CD4-positive, CD25-positive, alpha-beta regulatory T cell (primary cell): ENCODE data around the gene KCNMB3. TPM values are rescaled to one million over a fixed set of nuclear protein-coding genes. Genes with fewer than 3 reads are reported as not detected.
A peak's percentile ranks its signal among the peaks of the same experiment; 100 is the strongest.

Source experiments
- ATAC-seq, 2 donors: fragments of 150-1000 bp; cut with Tn5 transposase; one replicate each; pipeline ENCODE4 v1.10.0; 2021; ENCODE audit warnings: low read depth in 2 of 2, moderate number of reproducible peaks in 2 of 2, moderate library complexity in 1 of 2
- DNase-seq, 3 donors: peaks; one replicate each; pipeline versions ENCODE4 v3.0.0 to v3.0.0-alpha.2; 2012 to 2022; ENCODE audit warnings: mixed read lengths in 1 of 3
- H3K27ac ChIP-seq: one replicate; pipeline ENCODE4 v1.7.0; 2013; ENCODE audit warnings: mild to moderate bottlenecking, low read length; ENCODE audit not compliant: insufficient read depth, poor library complexity, severe bottlenecking
- H3K27me3 ChIP-seq: one replicate; pipeline ENCODE4 v1.7.0; 2013; ENCODE audit warnings: low read length; ENCODE audit not compliant: control insufficient read depth, insufficient read depth
- H3K36me3 ChIP-seq: one replicate; pipeline ENCODE4 v1.7.0; 2013; ENCODE audit warnings: mild to moderate bottlenecking, low read length, moderate library complexity; ENCODE audit not compliant: control insufficient read depth, insufficient read depth
- H3K4me1 ChIP-seq: 2 replicates; pipeline ENCODE4 v1.7.0; 2013; ENCODE audit warnings: mild to moderate bottlenecking, low read length; ENCODE audit not compliant: insufficient read depth, control insufficient read depth, poor library complexity, severe bottlenecking
- H3K4me3 ChIP-seq: one replicate; pipeline ENCODE4 v1.7.0; 2013; ENCODE audit warnings: low read depth, mild to moderate bottlenecking, low read length, moderate library complexity
- H3K9me3 ChIP-seq, 2 experiments: 1 replicate in 1 of 2; 2 replicates in 1 of 2; pipeline ENCODE4 v1.7.0; 2013; ENCODE audit warnings: low read length in 2 of 2, mild to moderate bottlenecking in 1 of 2, moderate library complexity in 1 of 2; ENCODE audit not compliant: control insufficient read depth in 2 of 2
- H3K27ac Mint-ChIP-seq, 3 donors: one replicate each; pipeline ENCODE4 v1.8.0; 2020 to 2022; ENCODE audit warnings: mild to moderate bottlenecking in 3 of 3, mixed read lengths in 3 of 3, moderate library complexity in 2 of 3
- H3K27me3 Mint-ChIP-seq: one replicate; pipeline ENCODE4 v1.8.0; 2022; ENCODE audit warnings: mild to moderate bottlenecking, mixed read lengths
- H3K36me3 Mint-ChIP-seq: one replicate; pipeline ENCODE4 v1.8.0; 2020; ENCODE audit warnings: mixed read lengths
- H3K4me1 Mint-ChIP-seq, 4 donors: one replicate each; pipeline ENCODE4 v1.8.0; 2020 to 2022; ENCODE audit warnings: mixed read lengths in 4 of 4, mild to moderate bottlenecking in 1 of 4
- H3K4me3 Mint-ChIP-seq, 4 donors: one replicate each; pipeline ENCODE4 v1.8.0; 2020 to 2022; ENCODE audit warnings: mild to moderate bottlenecking in 4 of 4, mixed read lengths in 4 of 4, moderate library complexity in 3 of 4
- H3K9me3 Mint-ChIP-seq, 7 donors: one replicate each; pipeline ENCODE4 v1.8.0; 2020 to 2022; ENCODE audit warnings: mixed read lengths in 7 of 7, mild to moderate bottlenecking in 3 of 7, moderate library complexity in 2 of 7
- polyA plus RNA-seq, 4 donors: library from polyadenylated mRNA; unstranded; fragments of 300-500 nt; fragmentation: Illumina TruSeq; gene quantifications; one replicate each; pipeline ENCODE4 v1.2.3, GENCODE V29; 2021
- total RNA-seq: library from RNA; stranded (reverse); gene quantifications from one replicate; pipeline ENCODE4 v1.2.3, GENCODE V29; 2022

KCNMB3 gene
- total and polyA plus RNA-seq, 5 donors from 2014 or later, result 0.22 to 1.0 (median 0.88) TPM

DNA sequence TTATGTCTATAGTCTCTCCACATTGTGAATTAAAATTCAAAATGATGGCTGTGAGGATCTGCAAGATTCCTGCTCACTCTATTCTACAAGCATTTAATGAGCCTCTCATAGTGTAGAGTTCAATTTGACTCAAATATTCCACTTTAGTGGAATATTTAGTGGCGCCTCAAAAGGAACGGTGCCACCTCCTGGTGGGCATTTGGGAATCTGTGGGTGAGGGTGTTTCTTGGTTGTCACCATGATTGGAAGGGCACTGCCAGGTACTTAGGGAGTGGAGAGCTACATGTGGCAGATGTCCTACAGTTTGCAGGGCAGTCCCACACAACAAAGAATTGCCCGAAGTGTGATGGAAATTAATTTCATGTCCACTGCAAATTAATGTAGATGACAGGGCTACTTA lies 21.5 kb upstream of the KCNMB3 start:
- Histone ChIP-seq H3K36me3 (no peaks in the 10 kb centered on the region), H3K27me3 (peaks cover 7% of the 10 kb centered on the region), H3K9me3 (no peaks in the 10 kb centered on the region), H3K4me3 (no peak overlapping the region), H3K27ac (no peak overlapping the region), H3K4me1 (no peaks in the 10 kb centered on the region)
- ATAC-seq (no peak), DNase-seq (no peak)
- Mint-ChIP-seq H3K9me3 (peaks cover 0 to 2% (median 0%) of the 10 kb centered on the region in 7 donors), H3K4me1 (peaks cover 0 to 2% (median 0%) of the 10 kb centered on the region in 4 donors), H3K36me3 (no peaks in the 10 kb centered on the region), H3K27ac (peak overlapping the region in 1 of 3 donors; percentile 29), H3K27me3 (peaks cover 41% of the 10 kb centered on the region), H3K4me3 (no peak overlapping the region)

DNA sequence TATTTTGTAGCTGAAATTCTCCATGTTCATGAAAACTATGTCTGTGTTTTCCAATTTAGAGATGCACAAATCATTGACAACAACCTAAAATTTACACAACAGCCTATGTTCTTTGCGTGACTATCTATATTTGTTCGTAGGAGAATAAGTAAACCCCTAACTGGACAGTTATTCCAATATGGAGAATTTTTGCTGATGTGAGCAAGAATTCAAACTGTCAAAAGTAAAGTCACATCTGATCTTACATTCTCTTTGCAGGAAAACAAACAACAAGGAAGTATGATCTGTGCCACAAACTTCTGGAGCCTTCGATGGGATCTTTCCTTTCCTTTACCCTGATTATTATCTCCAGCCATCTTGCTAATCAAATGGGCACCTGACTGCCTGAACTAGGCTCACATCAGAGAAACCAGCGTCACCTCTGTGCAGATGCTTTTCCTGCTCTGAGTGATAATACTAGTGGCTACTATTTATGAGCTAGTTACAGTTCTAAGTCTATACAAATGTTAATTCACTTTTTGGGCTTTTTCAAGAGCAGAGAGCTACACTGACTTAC lies 18.3 kb upstream of the KCNMB3 start:
- Mint-ChIP-seq H3K4me1 (peaks cover 0 to 2% (median 0%) of the 10 kb centered on the region in 4 donors), H3K36me3 (no peaks in the 10 kb centered on the region), H3K27ac (no peak overlapping the region), H3K4me3 (no peak overlapping the region), H3K9me3 (no peaks in the 10 kb centered on the region), H3K27me3 (peaks cover 40% of the 10 kb centered on the region)
- Histone ChIP-seq H3K27me3 (peaks cover 4% of the 10 kb centered on the region), H3K36me3 (no peaks in the 10 kb centered on the region), H3K4me3 (no peak overlapping the region), H3K9me3 (no peaks in the 10 kb centered on the region), H3K27ac (no peak overlapping the region), H3K4me1 (no peaks in the 10 kb centered on the region)
- ATAC-seq (no peak), DNase-seq (no peak)

DNA sequence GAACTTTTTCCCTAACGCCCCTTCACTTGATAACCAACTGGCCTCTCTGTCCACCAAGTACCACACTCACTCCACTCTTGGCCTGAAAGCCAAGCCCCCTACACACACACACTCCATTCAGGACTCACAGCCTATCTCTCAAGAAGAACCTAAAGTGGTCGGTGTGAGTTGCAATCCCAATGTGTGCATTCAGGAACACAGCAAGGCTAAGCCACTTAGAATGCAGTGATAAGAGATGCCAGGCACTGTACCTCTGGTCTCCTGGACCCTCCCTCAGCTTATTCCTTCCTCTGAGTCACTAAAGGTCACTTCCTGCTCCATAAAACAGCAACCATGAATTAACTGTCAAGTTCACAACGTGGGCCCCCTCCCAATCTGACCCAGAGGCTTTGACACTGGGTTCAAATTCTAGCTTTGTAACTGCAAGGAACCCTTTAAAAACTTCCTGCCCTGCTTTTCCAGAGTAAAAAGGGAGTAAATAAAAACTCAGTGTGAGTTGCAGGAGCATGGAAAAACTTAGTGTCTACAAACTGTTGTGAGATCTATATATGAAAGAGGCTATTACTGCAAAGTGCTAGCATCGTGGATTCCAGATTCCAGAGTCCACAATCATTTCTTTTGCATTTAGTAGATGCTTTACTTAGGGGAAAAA lies 17.6 kb upstream of the KCNMB3 start:
- H3K4me3 Mint-ChIP-seq, result no peak overlapping the region
- H3K4me1 Mint-ChIP-seq, result peaks cover 0 to 2% (median 0%) of the 10 kb centered on the region in 4 donors
- H3K9me3 Mint-ChIP-seq, result peaks cover 0 to 1% (median 0%) of the 10 kb centered on the region in 7 donors
- no peaks in the 10 kb centered on the region for H3K36me3 ChIP-seq
- H3K4me1 ChIP-seq, result no peaks in the 10 kb centered on the region
- no peak overlapping the region for H3K4me3 ChIP-seq
- DNase-seq (no peak), ATAC-seq (no peak)
- H3K27me3 Mint-ChIP-seq, result peaks cover 40% of the 10 kb centered on the region
- no peak overlapping the region for H3K27ac Mint-ChIP-seq
- H3K9me3 ChIP-seq, result no peaks in the 10 kb centered on the region
- peaks cover 4% of the 10 kb centered on the region for H3K27me3 ChIP-seq
- no peak overlapping the region for H3K27ac ChIP-seq
- H3K36me3 Mint-ChIP-seq, result no peaks in the 10 kb centered on the region

DNA sequence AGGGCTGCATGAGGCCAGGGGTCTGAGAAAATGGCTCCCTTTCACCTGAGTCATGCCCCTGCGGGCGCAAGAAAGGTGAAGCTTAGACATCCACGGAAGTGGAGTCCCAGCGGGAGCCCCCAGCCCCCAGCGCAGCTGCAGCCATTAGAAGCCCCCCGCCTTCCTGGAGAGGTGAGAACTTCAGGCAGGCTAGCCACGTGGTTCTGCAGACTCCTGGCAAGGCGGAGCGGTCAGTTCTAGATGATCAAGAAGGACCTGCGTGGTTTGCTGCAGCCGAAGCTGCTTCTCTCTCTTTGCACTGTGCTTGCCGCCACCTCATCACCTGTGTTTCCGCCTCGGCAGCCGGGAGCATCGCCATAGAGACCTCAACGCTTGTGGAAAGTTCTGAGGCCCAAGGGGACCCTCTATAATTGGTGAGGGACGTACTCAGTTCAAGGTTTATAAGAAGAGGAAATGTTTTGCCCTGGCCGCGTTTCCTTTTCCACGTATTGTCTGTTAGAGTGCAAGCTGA lies 15.8 kb upstream of the KCNMB3 start:
- DNase-seq (no peak), ATAC-seq (no peak)
- H3K4me3 Mint-ChIP-seq, result no peak overlapping the region
- Histone ChIP-seq H3K27ac (no peak overlapping the region), H3K36me3 (no peaks in the 10 kb centered on the region), H3K27me3 (peaks cover 4% of the 10 kb centered on the region), H3K4me1 (peaks cover 5% of the 10 kb centered on the region), H3K9me3 (no peaks in the 10 kb centered on the region), H3K4me3 (no peak overlapping the region)
- peaks cover 0 to 1% (median 0%) of the 10 kb centered on the region in 7 donors for H3K9me3 Mint-ChIP-seq
- no peaks in the 10 kb centered on the region for H3K36me3 Mint-ChIP-seq
- peaks cover 0 to 2% (median 1%) of the 10 kb centered on the region in 4 donors for H3K4me1 Mint-ChIP-seq
- peaks cover 33% of the 10 kb centered on the region for H3K27me3 Mint-ChIP-seq
- H3K27ac Mint-ChIP-seq, result no peak overlapping the region

DNA sequence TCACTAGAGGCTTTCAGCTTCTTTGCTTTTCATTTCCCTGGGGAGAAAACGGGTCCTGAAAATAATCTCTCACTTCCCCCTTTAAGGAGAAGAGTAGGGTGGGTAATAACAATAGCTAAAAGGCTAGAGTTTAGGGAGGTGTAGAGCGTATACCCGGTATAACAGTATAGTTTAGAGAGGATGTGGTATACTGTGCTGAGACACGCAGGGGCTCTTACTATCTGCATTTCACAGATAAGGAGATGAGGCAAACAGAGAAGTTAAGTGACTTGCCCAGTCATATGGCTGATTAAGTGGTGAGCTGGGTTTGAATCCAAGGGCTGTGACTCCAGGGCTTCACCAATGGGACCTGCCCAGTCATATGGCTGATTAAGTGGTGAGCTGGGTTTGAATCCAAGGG lies 15.0 kb upstream of the KCNMB3 start:
- no peaks in the 10 kb centered on the region for H3K9me3 ChIP-seq
- peaks cover under 1 to 6% (median 4%) of the 10 kb centered on the region in 4 donors for H3K4me1 Mint-ChIP-seq
- peaks cover 0 to 1% (median 0%) of the 10 kb centered on the region in 7 donors for H3K9me3 Mint-ChIP-seq
- no peak overlapping the region for H3K27ac Mint-ChIP-seq
- no peak overlapping the region for H3K27ac ChIP-seq
- H3K4me1 ChIP-seq, result peaks cover 11% of the 10 kb centered on the region
- peaks cover 33% of the 10 kb centered on the region for H3K27me3 Mint-ChIP-seq
- H3K36me3 ChIP-seq, result no peaks in the 10 kb centered on the region
- DNase-seq (peak in 1 of 3 donors; percentile 21), ATAC-seq (no peak)
- no peak overlapping the region for H3K4me3 Mint-ChIP-seq
- H3K36me3 Mint-ChIP-seq, result no peaks in the 10 kb centered on the region
- H3K4me3 ChIP-seq, result no peak overlapping the region
- H3K27me3 ChIP-seq, result peaks cover 4% of the 10 kb centered on the region

DNA sequence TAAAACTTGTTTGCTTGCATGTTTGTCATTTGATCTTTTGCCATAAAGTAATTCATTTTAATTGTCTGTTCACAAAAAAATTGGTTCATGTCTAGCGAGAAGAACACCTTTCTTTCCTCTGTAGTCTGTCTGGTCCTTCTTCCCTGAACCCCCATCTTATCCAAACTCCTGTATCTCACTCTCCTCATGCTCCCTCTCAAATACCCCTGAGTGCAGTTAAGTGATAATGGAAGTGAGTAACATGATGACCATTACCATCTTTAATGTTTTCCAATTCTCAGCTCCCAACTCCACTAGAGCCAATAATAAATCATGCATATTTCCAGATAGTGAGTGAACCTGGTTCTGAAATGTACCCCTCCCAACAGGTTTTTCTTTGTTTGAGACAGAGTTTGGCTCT lies 14.2 kb upstream of the KCNMB3 start:
- H3K36me3 Mint-ChIP-seq, result no peaks in the 10 kb centered on the region
- H3K27ac ChIP-seq, result no peak overlapping the region

DNA sequence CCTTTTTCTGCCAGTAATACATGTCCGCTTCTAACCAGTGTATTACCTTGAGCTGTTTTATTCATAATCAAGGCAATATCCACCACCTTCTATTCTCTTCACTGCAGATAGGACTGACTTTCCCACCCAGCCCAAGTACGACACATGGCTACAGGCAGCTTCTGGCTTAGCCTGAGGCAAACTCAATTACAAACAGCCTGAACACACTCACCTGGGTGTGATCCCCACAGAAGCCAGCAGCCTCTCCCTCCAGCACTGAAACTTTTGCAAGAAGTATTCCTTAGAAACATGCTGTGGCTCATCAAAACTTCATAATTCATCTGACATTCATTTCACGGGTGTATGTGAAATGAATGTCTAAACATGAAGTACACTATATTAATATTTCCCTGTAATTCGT lies 13.5 kb upstream of the KCNMB3 start:
- ATAC-seq, result no peak
- Mint-ChIP-seq H3K4me3 (no peak overlapping the region), H3K9me3 (peaks cover 0 to 6% (median 4%) of the 10 kb centered on the region in 7 donors), H3K27ac (no peak overlapping the region), H3K36me3 (no peaks in the 10 kb centered on the region), H3K4me1 (peaks cover 8 to 21% (median 12%) of the 10 kb centered on the region in 4 donors), H3K27me3 (peaks cover 30% of the 10 kb centered on the region)
- Histone ChIP-seq H3K27me3 (peaks cover 4% of the 10 kb centered on the region), H3K4me1 (peaks cover 12% of the 10 kb centered on the region), H3K36me3 (no peaks in the 10 kb centered on the region), H3K9me3 (no peaks in the 10 kb centered on the region), H3K4me3 (no peak overlapping the region), H3K27ac (no peak overlapping the region)
- no peak for DNase-seq

More for the DNA sequence above, 14.2 kb upstream of the KCNMB3 start:
- Mint-ChIP-seq H3K27ac (no peak overlapping the region), H3K4me3 (no peak overlapping the region), H3K4me1 (peaks cover 5 to 14% (median 9%) of the 10 kb centered on the region in 4 donors), H3K27me3 (peaks cover 33% of the 10 kb centered on the region), H3K9me3 (peaks cover 0 to 4% (median 1%) of the 10 kb centered on the region in 7 donors)
- ATAC-seq, result no peak
- Histone ChIP-seq H3K4me3 (no peak overlapping the region), H3K4me1 (peaks cover 12% of the 10 kb centered on the region), H3K36me3 (no peaks in the 10 kb centered on the region), H3K27me3 (peaks cover 4% of the 10 kb centered on the region), H3K9me3 (no peaks in the 10 kb centered on the region)
- DNase-seq, result no peak
